HG02852 (cell line): Measurements from ENCODE around the gene PXDN.
"Not testable (repeated sequence)": the region's sequence is repeated elsewhere in the genome, so short reads cannot be mapped to it uniquely, and the experiment has no call there.

Experiments used
- ATAC-seq: cut with Tn5 transposase; IDR thresholded peaks from one replicate; pipeline ENCODE4 v1.9.1; 2021; ENCODE audit warnings: mild to moderate bottlenecking, moderate library complexity; ENCODE audit not compliant: unreplicated experiment

Gene PXDN

DNA sequence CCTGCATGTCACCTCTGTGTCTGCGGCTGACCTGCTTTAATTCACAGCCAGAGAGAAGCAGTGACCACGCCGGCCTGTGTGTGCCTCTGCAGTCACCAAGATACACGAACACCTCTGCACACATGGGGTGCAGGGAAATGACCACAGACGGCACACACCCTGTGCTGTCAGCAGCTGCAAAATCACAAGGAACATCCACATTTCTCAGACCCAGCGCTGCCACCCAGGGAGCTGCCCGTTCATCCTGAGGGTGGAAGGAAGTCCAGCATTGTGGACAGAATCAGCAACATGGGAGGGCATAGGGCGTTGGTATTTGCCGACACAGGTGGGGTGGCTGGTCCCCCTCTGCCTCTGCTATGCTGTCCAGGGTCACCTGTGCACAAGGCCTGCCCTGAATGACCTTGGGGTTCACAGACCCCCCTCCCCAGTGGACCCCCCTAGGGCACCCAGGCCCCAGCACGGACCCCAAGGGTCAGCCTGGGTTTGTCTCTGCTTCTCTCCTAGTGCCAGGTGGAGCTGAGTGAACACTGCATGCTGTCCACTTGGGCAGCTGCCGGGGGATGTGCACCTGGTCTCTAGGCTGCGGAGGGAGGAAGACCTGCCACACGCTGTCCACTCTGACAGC lies 107.4 kb downstream of the PXDN start:
- no peak for ATAC-seq

DNA sequence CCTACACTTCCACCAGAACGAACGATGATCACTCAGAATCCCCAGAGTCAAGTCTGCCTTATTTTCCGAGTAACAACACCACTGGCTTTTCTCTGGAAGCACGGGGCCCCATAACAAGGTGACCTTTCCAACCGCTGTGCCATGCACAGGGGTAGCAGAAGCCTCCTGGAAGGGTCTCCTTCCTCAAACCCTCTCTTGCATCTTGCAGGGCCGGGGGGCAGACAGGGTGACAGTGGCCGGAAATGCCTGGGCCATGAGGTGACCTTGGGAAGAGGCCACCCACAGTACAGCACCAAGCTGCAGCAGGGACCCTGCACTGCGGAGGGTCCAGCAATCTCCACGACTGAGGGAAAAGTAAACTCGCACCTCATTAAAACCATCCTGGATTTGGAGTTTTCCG lies 108.5 kb downstream of the PXDN start:
- ATAC-seq = no peak

DNA sequence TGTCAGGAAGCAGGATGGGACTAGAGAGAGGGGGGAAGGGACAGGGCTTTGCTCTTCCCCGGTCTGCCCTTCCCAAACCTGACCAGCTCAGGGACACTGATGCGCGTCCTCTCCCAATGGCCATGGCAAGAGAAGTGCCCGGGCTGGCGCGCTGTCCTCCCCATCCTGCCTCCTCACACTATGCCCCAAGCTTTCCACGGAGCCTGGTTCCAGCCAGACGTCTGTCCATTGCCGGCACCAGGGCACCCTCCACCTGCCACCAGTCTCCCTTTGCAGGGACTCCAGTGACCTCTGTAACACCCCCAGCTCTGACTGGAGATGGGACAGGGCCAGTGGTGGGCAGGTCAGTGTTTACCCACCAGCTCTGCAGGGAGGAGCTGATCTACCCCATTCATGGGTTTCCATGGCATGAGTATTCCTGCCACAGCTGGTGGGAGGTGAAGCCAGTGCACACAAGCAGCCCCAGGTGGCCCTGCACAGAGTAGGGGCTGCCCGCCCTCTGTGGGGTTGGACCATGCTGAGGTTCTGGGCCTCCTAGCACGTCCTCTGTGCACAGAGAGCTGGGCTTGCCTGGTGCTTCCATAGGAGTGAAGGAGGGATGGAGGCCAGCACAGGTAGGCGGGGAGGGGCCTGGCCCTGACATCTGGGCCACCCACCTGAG lies 109.5 kb downstream of the PXDN start:
- ATAC-seq = no peak

DNA sequence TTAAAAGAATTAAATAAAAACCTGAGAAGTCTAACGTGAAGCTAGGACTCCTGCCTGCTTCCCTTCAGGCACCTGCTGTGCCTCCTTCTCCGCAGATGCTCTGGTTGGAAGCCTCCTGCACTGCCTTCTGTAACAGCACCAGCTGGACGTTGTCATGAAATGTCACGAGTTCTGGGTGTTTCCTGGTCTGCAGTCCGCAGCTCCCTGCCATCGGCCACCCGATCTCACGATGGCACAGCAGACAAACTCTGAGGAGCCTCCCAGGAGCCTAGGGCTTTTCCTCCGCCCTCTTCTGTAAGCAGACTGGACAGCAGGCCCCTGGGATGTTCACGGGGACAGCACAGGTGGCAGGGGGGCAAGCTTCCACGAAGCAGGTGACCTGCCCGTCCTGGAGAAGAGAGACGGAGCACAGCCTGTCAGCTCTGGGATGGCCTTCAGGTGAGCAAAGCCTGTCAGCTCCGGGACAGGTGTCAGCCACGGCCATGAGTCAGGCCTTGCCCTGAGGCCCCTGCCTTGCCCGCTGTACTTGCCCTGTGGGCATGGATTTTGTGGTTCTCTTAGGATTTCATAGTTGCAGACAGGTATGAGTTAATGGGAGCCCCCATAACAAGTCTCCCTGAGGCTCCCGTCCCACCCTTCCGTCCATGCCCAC lies 110.3 kb downstream of the PXDN start:
- ATAC-seq = no peak

DNA sequence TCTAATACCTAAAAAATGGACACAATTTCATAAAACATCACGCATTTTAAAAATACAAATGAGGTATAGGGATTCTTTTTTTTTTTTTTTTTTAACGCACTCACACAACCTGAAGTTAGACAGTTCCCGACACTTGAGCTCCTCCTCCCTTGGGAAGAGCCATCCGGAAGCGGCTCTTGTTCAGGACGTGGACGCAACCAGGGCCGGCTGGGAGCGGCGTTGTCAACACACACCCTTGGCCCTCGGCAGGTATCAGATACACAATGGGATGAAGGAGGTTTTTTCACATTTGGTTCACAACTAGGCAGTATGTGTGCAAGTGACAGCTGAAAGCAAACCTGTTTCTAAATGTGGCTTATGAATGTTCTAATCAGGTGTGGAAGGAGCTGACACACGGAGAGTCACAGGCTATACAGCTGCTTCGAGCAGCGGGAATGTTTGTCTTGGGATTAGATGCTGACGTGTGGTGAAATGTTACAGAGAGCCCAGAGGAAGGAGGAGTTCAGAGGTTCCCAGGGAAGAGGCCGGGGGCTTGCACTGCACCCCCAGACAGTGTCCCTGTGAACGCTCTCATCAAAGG lies 111.1 kb downstream of the PXDN start:
- ATAC-seq = no peak

DNA sequence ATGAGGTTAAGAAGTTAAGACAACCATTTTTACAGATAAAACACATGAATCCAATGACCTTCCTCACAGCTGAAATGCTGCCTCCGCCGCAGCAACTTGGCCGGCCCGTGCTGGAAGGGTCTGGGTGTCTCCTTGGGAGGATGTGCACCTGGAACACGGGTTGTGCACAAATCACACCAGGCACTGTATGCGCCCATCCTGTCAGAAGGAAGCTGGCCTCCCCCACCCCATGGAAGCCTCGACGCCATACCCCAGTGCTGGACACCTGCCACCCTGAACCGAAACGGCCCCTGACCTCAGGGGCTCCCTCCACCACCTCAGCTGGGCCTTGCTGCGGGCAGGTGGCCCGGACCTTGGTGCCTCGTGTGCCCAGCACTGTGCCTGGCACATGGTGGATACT lies 111.8 kb downstream of the PXDN start:
- no peak for ATAC-seq

DNA sequence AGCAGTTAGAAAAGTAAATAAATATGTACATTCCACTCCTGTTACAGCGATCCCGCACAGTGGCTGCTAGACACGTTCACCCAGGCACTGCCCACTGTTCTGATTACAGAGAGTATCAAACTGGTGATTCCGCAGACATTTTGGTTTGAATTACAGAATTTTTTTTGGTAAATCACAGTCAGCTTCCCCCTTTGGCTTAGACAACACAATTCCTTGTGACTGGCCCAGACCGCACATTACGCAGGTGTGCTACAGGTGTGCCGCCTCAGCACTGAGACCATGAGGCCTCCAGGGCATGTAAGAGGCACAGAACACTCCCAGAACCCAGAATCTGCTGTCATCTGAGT lies 112.3 kb downstream of the PXDN start:
- ATAC-seq = no peak

DNA sequence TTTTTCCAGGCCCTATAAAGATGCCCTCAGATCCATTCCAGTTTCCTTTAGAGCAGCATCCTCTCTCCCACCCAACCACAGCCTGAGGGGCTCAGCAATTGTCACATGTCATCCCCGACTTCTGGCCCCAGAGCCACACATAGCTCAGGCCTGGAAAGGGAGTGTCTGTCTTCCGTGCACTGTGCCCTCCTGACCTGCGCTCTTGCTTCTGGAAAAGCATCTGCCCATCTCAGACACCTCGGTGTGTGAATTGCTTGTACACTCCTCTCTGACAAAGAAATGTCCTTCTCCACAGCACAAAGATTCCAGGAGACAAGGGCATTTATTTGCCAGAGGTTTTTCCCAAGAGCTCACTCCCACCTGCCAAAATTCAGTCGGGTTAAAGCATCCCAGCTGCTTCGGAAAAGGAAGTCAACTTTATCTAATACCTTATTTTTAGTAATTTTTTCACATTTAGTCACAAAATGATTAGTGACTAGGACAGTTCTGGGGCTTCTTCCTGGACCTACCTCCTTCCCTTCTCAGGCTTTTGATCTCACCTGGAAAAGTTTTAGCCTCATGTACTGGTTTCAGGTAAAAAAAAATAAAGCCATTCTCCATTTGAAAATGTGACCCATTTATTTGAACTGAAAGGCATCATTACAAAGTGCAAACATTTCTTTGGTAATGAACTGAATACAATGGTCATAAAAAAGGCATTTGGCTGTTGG lies 112.9 kb downstream of the PXDN start:
- no peak for ATAC-seq

DNA sequence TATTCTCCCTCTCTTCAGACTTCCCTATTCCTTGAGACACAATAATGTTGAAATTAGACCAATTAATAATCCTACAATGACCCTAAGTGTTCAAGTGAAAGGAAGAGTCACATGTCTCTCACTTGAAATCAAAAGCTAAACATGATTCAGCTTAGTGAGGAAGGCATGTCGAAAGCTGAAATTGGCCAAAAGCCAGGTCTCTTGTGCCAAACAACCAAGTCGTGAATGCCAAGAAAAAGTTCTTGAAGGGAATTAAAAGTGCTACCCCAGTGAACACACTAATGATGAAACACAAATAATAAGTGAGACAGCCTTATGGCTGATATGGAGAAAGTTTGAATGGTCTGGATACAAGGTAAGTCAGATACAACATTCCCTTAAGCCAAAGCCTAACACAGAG lies 115.4 kb downstream of the PXDN start:
- no peak for ATAC-seq

DNA sequence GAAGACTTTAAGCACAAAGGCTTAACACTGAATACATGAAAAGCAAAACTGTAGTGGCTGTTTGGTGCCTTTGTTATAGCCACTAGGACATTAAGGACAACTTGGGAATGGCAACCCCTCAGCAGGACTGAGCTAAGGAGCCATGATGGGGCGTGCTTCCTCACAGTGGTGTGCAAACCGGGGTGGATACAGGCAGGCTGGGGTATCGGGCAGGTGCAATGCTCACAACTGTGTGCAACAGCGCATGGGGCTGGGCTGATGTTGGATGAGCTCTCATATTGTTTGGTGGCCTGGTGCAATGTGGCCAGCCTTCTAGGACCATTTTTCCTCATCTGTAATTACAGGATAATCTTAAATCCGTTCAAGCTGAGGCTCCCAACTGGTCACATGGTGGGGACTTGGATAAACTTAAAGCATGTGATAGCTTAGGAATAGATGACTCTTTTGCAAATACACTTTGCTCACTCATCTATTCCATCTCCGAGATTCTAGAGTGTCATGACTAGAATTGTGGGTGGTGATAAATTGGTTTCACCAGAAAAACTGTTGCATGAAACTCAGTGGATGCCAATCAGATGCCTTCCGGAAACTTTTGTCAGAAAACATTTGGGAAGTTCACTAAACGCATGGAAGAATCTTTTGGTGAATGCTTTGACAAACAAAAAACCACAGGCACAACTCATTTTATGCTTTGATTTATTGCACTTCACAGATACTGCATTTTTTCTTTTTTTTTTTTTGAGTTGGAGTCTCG lies 116.5 kb downstream of the PXDN start:
- no peak for ATAC-seq

DNA sequence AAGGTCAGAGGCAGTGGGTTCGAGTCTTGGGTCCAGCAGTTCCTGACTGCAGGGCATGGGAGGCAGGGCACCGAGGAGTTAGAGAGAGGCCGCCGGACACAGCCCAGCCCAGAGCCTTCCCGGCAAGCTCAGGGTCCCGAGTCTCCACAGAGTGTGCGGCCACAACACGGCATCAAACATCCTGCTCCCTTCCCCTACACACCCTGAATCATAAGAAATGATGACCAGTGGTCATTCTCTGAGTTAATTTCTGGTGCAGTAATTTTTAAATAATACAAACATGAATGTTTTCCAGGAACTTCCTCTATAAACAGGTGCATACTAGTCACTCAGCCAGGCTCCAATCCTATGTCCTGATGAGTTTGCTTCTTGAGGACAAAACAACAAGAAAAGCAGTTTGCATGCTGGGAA lies 118.0 kb downstream of the PXDN start:
- no peak for ATAC-seq

DNA sequence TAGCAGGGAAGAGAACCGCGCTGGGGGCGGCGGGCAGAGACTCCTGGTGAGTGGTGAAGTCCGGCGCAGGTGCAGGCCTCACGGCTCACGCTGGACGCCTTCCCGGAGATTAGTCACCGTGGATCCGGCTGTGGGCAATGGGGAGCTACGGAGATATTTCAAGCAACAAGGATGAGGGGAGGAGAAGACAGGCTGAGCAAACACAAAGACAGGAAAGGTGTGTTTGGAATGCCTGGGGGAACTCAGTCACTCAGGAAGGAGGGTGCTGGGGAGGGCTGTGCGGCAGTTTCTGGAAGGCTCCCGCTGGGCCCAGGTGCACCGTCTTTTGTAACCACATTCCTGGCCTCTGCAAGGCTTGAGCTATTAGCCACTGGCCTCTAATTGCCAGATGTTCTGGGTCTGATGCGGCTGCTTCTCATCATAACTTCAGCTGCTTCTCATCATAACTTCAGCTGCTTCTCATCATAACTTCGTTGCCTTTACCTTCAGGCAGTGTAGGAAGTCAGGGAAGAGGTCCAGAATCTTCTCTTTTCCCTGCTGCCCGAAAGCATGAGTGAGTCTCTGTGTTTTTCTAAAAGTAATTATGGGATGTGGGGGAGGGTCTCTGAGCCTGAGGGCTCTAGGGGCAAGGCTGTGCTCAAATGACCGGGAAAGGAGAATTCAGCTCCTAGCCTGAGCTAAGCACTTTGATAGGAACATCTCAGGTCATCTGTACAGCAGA lies 118.9 kb downstream of the PXDN start:
- ATAC-seq = no peak

DNA sequence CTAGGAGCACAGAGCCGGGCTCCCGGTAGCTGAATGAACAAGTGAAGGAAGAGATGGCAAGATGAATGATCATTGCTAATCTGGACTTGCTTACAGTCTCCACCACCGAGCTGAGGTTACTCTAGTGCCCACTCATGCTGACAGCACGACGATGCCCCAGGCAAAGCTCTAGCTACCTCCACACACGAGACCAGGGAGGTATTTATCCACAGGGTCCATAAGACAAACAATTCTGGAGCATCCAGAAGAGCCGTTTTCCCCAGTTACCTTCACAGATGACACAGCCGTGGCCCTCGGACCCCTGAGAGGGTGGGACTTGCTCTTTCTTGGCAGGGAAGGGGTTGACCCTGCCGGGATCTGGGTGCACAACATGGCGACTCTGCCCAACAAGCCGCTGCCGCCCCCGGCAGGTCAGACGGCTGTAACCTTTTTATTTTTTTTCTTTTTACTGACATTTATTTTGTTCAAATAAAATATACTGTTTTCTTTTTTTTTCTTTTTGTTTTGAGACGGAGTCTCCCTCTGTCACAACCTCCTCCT lies 120.3 kb downstream of the PXDN start:
- no peak for ATAC-seq

DNA sequence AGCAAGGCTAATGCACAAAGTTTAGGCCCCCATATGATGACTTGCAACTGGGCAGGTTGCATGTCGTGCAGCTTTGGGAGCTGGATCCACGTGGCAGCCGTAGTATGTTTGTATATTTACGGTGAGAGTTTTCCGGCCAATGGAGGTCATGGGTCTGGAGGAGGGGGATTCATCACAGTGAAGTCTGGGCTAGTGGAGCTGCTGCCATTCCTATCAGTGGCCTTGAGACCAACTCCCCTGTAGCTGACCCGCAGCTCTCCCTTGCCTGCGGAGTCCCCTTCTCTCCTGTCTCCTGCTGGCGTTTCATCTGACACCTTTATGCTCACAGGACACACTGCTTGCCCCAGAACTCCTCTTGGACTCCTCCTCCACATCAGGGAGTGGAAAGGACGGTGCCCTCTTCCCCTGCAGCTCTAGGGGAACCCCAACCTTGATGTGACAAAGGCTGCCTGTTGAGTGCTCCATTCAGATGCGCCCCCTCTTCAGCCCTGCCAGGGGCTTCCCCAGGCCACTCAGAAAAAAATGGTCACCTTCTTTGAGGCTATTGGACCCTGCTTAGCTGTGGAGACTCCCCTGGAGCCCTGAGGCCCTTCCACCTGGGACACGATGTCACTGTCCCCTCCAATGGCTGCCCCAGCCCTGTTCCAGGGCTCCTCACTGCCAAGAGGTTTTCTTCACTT lies 121.7 kb downstream of the PXDN start:
- ATAC-seq = no peak

DNA sequence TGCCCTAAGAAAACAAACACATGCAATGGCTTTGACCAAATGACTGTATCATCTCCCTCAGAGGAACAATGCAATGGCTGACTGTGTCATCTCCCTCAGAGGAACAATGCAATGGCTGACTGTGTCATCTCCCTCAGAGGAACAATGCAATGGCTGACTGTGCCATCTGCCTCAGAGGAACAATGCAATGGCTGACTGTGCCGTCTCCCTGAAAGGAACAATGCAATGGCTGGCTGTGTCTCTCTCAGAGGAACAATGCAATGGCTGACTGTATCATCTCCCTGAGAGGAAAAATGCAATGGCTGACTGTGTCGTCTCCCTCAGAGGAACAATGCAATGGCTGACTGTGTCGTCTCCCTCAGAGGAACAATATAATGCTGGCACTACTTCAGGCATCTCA lies 122.3 kb downstream of the PXDN start:
- ATAC-seq = not testable (repeated sequence)

DNA sequence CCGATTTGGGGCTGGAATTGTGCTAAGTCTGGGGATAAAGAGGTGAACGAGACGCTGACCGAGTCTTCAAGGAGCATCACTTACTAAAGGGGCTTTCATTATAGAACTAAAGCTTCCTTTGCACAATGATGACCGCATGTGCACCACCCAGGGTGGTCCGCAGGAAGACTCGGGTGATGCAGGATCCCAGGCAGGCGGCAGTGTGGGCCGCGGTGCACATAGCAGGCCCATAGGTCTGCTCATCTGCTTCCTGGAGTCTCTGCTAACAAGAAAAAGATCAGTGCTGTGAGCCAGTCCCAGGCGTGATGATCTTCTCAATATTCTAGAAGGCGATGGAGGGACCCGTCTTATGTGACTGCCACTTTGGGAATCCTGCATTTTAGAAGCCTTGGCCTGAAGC lies 122.8 kb downstream of the PXDN start:
- no peak for ATAC-seq

DNA sequence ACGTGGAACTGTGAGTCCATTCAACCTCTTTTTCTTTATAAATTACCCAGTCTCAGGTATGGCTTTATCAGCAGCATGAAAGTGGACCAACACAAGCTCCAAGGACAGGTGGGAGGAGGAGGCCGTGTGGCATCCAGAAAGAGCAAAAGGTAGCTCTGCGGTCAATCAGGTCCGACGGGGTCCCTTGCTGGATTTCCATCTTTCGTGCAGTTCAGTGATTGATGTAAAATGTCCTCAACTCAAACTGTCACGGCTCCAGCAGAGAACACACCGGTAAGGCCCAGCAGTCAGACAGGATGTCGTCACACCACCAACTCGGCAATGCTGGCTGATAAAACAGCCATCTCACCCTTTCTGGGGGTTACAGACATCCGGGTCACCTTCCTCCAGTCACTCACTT lies 123.3 kb downstream of the PXDN start:
- ATAC-seq = no peak

DNA sequence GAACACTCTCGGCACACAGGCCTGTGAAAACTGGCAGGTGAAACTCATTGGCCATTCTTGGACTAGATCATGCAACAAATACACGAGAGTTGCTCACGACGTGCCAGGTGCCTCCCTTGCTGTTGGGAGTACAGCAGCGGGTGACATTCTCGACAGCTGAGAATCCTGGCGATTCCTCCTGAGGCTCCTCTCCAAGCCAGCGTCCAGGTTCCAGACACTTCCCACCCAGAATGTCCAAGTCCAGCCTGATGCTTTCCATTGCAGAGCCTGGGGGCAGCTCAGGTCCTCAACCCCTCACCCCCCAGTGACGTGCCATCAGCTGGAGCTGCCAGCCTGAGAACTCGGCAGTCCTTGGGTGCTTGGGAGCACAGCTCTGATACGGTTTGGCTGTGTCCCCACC lies 124.2 kb downstream of the PXDN start:
- no peak for ATAC-seq

DNA sequence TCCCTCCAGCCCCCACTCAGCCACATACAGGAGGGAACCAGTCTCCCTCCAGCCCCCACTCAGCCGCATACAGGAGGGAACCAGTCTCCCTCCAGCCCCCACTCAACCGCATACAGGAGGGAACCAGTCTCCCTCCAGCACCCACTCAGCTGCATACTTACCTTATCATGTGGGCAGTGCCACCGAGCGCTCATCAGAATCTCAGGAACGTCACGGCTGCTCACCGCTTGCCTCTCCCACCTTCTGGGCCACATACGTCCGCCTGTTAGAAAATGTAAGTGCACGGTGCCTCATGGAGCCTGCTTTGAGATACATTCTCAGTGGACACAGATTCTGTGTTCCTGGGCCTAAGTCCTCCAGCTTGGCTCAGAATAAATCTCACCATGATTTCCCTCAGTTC lies 124.8 kb downstream of the PXDN start:
- ATAC-seq = no peak
